Lung (tissue), 12 donors: Measurements from ENCODE around the gene KHSRP. TPM values are rescaled to one million over a fixed set of nuclear protein-coding genes. Genes with fewer than 3 reads are reported as not detected.

Source experiments
- ATAC-seq: fragments of 200-7000 bp; cut with Tn5 transposase; one replicate; pipeline ENCODE4 v1.9.1; 2020; ENCODE audit warnings: moderate number of reproducible peaks; ENCODE audit not compliant: insufficient read depth, low FRiP score
- DNase-seq, 3 donors: peaks; one replicate each; pipeline ENCODE4 v3.0.0-alpha.2; 2013 to 2017
- H3K27ac ChIP-seq, 2 donors: one replicate each; pipeline ENCODE4 v1.5.1; 2013; ENCODE audit warnings: mild to moderate bottlenecking in 2 of 2, moderate library complexity in 2 of 2, control low read depth in 1 of 2, inconsistent platforms in 1 of 2, low read depth in 1 of 2, low read length in 1 of 2
- H3K27me3 ChIP-seq, 3 donors: one replicate each; pipeline ENCODE4 v1.5.1; 2013; ENCODE audit warnings: low read length in 2 of 3; ENCODE audit not compliant: control insufficient read depth in 3 of 3, insufficient read depth in 3 of 3
- H3K36me3 ChIP-seq, 4 donors: one replicate each; pipeline ENCODE4 v1.5.1; 2013; ENCODE audit warnings: low read length in 4 of 4, mild to moderate bottlenecking in 1 of 4, moderate library complexity in 1 of 4; ENCODE audit not compliant: control insufficient read depth in 4 of 4, insufficient read depth in 4 of 4
- H3K4me1 ChIP-seq, 5 donors: one replicate each; pipeline ENCODE4 v1.5.1; 2013; ENCODE audit warnings: low read length in 5 of 5, mild to moderate bottlenecking in 2 of 5, moderate library complexity in 1 of 5; ENCODE audit not compliant: control insufficient read depth in 5 of 5, insufficient read depth in 5 of 5
- H3K4me3 ChIP-seq: one replicate; pipeline ENCODE4 v1.5.1; 2013; ENCODE audit warnings: mild to moderate bottlenecking, control low read depth, moderate library complexity
- H3K9ac ChIP-seq, 2 donors: one replicate each; pipeline ENCODE4 v1.5.1; 2013; ENCODE audit warnings: low read length in 2 of 2, control low read depth in 1 of 2; ENCODE audit not compliant: insufficient read depth in 1 of 2
- H3K9me3 ChIP-seq, 4 donors: one replicate each; pipeline ENCODE4 v1.5.1; 2013; ENCODE audit warnings: low read length in 3 of 4, mild to moderate bottlenecking in 1 of 4, moderate library complexity in 1 of 4; ENCODE audit not compliant: control insufficient read depth in 4 of 4, insufficient read depth in 3 of 4
- WGBS, 2 donors: extraction: QIAGEN DNeasy Blood & Tissue Kit; methylation state at CpG; one replicate each; pipeline ENCODE4 v1.1.7; 2013; 5-methylcytosine and 5-hydroxymethylcytosine counted together
- polyA plus RNA-seq, 2 donors: library from polyadenylated mRNA; stranded (reverse); fragments of 200-250 nt; gene quantifications; one replicate each; pipeline ENCODE4 v1.2.1, GENCODE V29; 2013
- total RNA-seq, 2 donors: library from RNA; depleted of rRNA in 1 of 2; stranded (reverse); fragments of >200 nt in 1 of 2; gene quantifications; one replicate each; pipeline ENCODE4 v1.2.1, GENCODE V29; 2014 to 2021
- TF ChIP-seq, protein P1 (sequence below): IDR thresholded peaks from 2 replicates; pipeline ENCODE4 v1.5.1; 2012; ENCODE audit warnings: mild to moderate bottlenecking; ENCODE audit errors: control extremely low read depth, extremely low read depth
- donor health status: control.
- donor health status: control.
- donor health status: Bipolar disorder and iron deficiency.
- donor health status: healthy.
- donor health status: DM: yes; HTN: yes; CAD: no.

The KHSRP gene
- total and polyA plus RNA-seq, 4 donors, result 116 to 204 (median 141) TPM

DNA sequence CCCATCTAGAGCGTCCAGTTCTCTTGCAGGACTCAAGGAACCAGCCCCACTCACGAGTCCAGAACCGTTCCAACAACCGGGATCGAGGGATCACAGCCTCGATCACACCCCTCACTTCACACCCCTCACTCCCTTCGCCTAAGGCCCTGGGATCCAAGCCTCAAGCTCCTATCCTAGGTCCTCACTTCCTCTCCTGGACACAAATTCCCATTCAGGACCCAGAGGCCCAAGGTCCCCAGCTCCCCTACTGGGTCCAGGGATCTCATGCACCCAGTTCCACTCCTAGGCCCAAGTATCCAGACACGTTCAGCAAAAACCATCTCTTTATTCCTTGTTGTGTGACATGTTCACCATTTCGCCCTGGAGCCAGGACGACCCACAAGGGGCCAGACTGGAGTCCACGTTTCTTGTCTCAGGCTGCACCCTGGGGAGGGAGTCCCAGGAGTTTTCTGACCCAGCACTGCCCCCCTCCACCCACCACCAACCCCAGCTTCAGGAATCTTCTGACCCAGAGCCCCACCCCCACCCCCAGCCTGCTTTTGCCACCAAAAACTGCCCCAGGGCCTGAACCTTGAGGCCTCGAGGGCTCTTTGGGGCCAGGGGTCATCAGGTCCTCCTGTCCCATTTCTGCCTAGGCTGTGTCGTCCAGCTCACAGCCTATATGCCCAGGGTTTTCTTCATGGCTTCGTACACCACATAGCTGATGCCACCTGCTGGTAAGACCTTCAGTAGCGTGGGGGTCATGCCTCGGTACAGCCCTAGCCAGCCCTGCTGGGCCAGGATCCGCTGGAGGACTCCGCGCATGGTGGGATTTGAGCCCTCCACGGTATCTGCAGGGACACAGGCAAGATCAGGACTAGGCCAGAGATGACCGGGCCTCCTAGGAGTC is 1.4 kb upstream of the KHSRP start:
- ATAC-seq, result no peak
- H3K27me3 ChIP-seq, result no peaks in the 10 kb centered on the region
- H3K27ac ChIP-seq, result peak overlapping the region; percentile 65 to 85
- peaks cover 0 to 14% (median 9%) of the 10 kb centered on the region in 4 donors for H3K36me3 ChIP-seq
- DNase-seq, result peak in 1 of 3 donors; percentile 25
- peak overlapping the region in 1 of 2 donors; percentile 53 for H3K9ac ChIP-seq
- TF ChIP-seq, protein P1, sequence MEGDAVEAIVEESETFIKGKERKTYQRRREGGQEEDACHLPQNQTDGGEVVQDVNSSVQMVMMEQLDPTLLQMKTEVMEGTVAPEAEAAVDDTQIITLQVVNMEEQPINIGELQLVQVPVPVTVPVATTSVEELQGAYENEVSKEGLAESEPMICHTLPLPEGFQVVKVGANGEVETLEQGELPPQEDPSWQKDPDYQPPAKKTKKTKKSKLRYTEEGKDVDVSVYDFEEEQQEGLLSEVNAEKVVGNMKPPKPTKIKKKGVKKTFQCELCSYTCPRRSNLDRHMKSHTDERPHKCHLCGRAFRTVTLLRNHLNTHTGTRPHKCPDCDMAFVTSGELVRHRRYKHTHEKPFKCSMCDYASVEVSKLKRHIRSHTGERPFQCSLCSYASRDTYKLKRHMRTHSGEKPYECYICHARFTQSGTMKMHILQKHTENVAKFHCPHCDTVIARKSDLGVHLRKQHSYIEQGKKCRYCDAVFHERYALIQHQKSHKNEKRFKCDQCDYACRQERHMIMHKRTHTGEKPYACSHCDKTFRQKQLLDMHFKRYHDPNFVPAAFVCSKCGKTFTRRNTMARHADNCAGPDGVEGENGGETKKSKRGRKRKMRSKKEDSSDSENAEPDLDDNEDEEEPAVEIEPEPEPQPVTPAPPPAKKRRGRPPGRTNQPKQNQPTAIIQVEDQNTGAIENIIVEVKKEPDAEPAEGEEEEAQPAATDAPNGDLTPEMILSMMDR, result no peak
- H3K4me1 ChIP-seq, result peaks cover 0 to 21% (median 13%) of the 10 kb centered on the region in 5 donors
- no peaks in the 10 kb centered on the region for H3K9me3 ChIP-seq
- no peak overlapping the region for H3K4me3 ChIP-seq
- 94% methylated on average over 21 of the region's 21 CpGs for WGBS, 2 donors

DNA sequence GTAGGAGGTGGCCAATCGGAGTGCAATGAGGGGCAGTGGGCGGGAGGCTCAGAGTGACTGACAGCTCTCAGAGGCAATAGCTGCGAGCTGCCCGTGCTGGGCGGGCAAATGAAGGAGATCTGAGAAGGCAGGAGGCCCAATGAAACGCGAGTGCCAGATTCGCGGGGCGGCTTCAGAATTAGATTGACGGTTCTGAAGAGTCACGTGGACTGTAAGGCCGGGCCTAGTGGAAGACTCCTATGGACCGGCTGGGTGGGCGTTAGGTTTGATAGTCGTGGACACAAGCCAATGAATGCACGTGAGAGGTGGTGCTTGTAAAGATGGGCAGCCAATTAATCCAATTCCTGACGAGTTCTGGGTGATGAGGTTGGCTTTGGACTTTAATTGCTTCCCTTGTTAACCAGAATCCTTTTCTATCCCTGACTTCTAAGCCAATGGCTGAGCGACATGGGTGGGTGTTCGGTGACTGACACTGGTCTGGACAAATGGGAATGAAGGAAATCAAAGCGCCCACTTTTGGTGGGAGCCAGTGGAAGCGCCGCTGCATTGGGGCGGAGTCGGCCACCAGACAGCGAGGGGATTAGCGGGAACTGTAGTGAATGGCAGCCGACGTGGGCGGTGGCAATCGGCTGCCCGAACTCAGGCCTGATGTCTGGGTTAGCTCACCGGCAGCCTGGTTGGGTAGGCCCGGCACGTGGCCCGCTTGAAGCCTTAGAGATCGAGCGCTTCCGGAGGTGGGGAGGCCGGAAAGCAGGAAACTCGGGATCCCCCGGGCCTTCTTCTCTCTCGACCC is 524 bp upstream of the KHSRP start:
- peak overlapping the region; percentile 65 to 85 for H3K27ac ChIP-seq
- H3K9ac ChIP-seq, result peak overlapping the region in 1 of 2 donors; percentile 53
- ATAC-seq (peak; percentile 95), DNase-seq (peak; percentile 100)
- TF ChIP-seq, protein P1, result no peak
- H3K4me3 ChIP-seq, result no peak overlapping the region
- H3K9me3 ChIP-seq, result no peaks in the 10 kb centered on the region
- 3 to 5% methylated on average over 43 of the region's 43 CpGs for WGBS, 2 donors
- peaks cover 0 to 21% (median 13%) of the 10 kb centered on the region in 5 donors for H3K4me1 ChIP-seq
- peaks cover 0 to 21% (median 16%) of the 10 kb centered on the region in 4 donors for H3K36me3 ChIP-seq
- no peaks in the 10 kb centered on the region for H3K27me3 ChIP-seq

DNA sequence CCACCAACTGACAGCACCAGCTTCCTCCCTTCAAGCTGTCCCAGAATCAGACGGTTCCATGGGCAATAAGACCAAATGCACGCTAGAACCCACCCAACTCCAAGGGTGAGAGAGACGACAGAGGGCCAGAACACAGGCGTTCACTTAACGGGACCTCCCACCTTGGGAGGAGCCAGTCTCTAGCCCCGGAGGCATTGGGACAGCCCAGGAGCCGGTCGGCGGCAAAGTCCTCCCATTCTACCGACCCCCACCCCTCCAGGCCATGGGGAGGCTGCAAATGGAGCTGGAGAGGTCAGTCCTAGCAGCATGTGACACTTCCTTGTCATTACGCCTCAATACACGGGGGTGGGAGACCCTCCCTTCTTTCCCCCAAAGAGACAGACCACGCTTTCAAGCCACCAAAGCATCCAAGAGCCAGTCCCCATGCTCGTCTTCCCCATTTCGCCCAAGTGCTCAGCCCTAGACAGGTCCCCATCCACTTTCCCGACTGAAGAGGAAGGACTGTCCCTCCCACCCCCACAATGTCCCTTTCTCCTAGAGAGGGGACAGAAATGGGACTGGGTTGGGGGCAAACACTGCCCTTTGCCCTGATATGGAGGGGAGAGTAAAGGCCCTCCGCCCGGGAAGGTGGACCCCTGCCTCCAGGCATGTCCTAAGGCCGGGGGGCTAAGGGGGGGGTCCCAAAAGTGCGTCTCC is 964 bp downstream of the KHSRP start:
- 0 to 1% methylated on average over 20 of the region's 20 CpGs for WGBS, 2 donors
- Histone ChIP-seq H3K9me3 (no peaks in the 10 kb centered on the region), H3K9ac (peak overlapping the region; percentile 46 to 93), H3K4me3 (peak overlapping the region; percentile 67), H3K27ac (peak overlapping the region; percentile 21 to 35), H3K36me3 (peaks cover 0 to 34% (median 26%) of the 10 kb centered on the region in 4 donors), H3K27me3 (no peaks in the 10 kb centered on the region), H3K4me1 (peaks cover 0 to 21% (median 13%) of the 10 kb centered on the region in 5 donors)
- TF ChIP-seq, protein P1, result no peak
- DNase-seq (peak; percentile 53 to 55 (median 55)), ATAC-seq (no peak)
